Measurements from ENCODE around the gene PDZD2.
"Not testable (repeated sequence)": the region's sequence is repeated elsewhere in the genome, so short reads cannot be mapped to it uniquely, and the experiment has no call there.

PDZD2 gene

GRCh38 chr5:31767335-31768031 is 128.6 kb downstream of the PDZD2 start:
- no peak for DNase-seq (ENCODE audit: low read depth in 2 of 2, low spot score in 1 of 2)

- DNase-seq (ENCODE audit: low read depth in 2 of 2, low spot score in 1 of 2), result no peak
Measured at GRCh38 chr5:31768046-31768445, 129.1 kb downstream of the PDZD2 start.

- no peak for DNase-seq (ENCODE audit: low read depth in 2 of 2, low spot score in 1 of 2)
Measured at GRCh38 chr5:31768784-31769183, 129.9 kb downstream of the PDZD2 start.

GRCh38 chr5:31769530-31769929 is 130.6 kb downstream of the PDZD2 start:
- no peak for DNase-seq (ENCODE audit: low read depth in 2 of 2, low spot score in 1 of 2)

GRCh38 chr5:31770132-31770720 is 131.3 kb downstream of the PDZD2 start:
- no peak for DNase-seq (ENCODE audit: low read depth in 2 of 2, low spot score in 1 of 2)

GRCh38 chr5:31770998-31771397 is 132.1 kb downstream of the PDZD2 start:
- no peak for DNase-seq (ENCODE audit: low read depth in 2 of 2, low spot score in 1 of 2)

- no peak for DNase-seq (ENCODE audit: low read depth in 2 of 2, low spot score in 1 of 2)
Measured at GRCh38 chr5:31771500-31771899, 132.6 kb downstream of the PDZD2 start.

- DNase-seq (ENCODE audit: low read depth in 2 of 2, low spot score in 1 of 2), result not testable (repeated sequence)
Measured at GRCh38 chr5:31776294-31776693, 137.4 kb downstream of the PDZD2 start.

- DNase-seq (ENCODE audit: low read depth in 2 of 2, low spot score in 1 of 2), result no peak
Measured at GRCh38 chr5:31776976-31777651, 138.2 kb downstream of the PDZD2 start.

GRCh38 chr5:31781772-31782171 is 142.8 kb downstream of the PDZD2 start:
- DNase-seq (ENCODE audit: low read depth in 2 of 2, low spot score in 1 of 2), result no peak

GRCh38 chr5:31783086-31783645 is 144.2 kb downstream of the PDZD2 start:
- DNase-seq (ENCODE audit: low read depth in 2 of 2, low spot score in 1 of 2), result no peak

- no peak for DNase-seq (ENCODE audit: low read depth in 2 of 2, low spot score in 1 of 2)
Measured at GRCh38 chr5:31783731-31784130, 144.8 kb downstream of the PDZD2 start.

- DNase-seq (ENCODE audit: low read depth in 2 of 2, low spot score in 1 of 2), result no peak
Measured at GRCh38 chr5:31786090-31786631, 147.2 kb downstream of the PDZD2 start.

- no peak for DNase-seq (ENCODE audit: low read depth in 2 of 2, low spot score in 1 of 2)
Measured at GRCh38 chr5:31794009-31794408, 155.1 kb downstream of the PDZD2 start.

GRCh38 chr5:31798168-31798567 is 159.2 kb downstream of the PDZD2 start:
- DNase-seq (ENCODE audit: low read depth in 2 of 2, low spot score in 1 of 2), result no peak

GRCh38 chr5:31800351-31800750 is 161.4 kb downstream of the PDZD2 start:
- no peak for DNase-seq (ENCODE audit: low read depth in 2 of 2, low spot score in 1 of 2)

GRCh38 chr5:31805785-31806400 is 167.0 kb downstream of the PDZD2 start:
- DNase-seq (ENCODE audit: low read depth in 2 of 2, low spot score in 1 of 2), result no peak

GRCh38 chr5:31806561-31806960 is 167.6 kb downstream of the PDZD2 start:
- no peak for DNase-seq (ENCODE audit: low read depth in 2 of 2, low spot score in 1 of 2)

GRCh38 chr5:31807789-31808540 is 169.0 kb downstream of the PDZD2 start:
- DNase-seq (ENCODE audit: low read depth in 2 of 2, low spot score in 1 of 2), result no peak

- DNase-seq (ENCODE audit: low read depth in 2 of 2, low spot score in 1 of 2), result no peak
Measured at GRCh38 chr5:31809050-31809870, 170.3 kb downstream of the PDZD2 start.
